ENCODE measurements around the gene ADAMTSL3. TPM values are rescaled to one million over a fixed set of nuclear protein-coding genes. Genes with fewer than 3 reads are reported as not detected.

The ADAMTSL3 gene
- total RNA-seq, 1 donor from 2014 or later = 0.32 TPM

GRCh38 chr15:83656192-83656591, 2.3 kb downstream of the ADAMTSL3 start:
- DNase-seq = no peak
- Mint-ChIP-seq H3K9me3 (ENCODE audit: unreplicated experiment) (no peaks in the 10 kb centered on the region), H3K27ac (ENCODE audit: unreplicated experiment) (no peak overlapping the region), H3K4me3 (ENCODE audit: unreplicated experiment) (no peak overlapping the region), H3K27me3 (ENCODE audit: unreplicated experiment) (peaks cover 16% of the 10 kb centered on the region), H3K36me3 (ENCODE audit: unreplicated experiment) (no peaks in the 10 kb centered on the region), H3K4me1 (ENCODE audit: low read depth, unreplicated experiment) (no peaks in the 10 kb centered on the region)
- no peak for TF ChIP-seq CTCF (IDR thresholded peaks at IDR 0.05; ENCODE audit: partially characterized antibody, unreplicated experiment)

DNA sequence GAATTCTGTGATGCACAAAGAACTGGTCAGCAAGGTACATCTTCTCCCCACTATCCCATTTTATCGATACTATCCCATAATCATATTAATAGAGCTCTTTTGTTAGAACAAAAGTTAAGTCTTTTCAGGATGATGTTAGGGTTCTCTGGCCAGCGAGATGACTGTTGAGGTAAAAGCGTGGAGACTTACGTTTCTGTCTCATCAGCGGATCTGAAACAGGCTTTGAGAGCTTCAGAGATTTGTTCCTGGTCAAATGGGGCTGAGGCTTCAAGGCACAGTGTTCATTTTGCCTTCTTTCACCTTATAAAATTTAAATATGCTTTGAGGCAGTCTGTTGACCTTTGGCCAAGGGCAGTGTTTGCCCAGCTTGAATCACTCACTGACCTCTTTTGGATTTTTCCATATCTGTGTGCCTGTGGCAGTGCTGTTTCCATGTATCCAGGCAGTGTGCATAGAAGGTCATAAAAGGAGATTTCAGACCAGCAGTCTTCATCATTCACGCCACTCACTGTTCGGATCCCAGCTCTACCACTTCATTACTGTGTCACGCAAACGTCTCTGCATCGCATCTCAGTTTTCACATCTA, 3.1 kb downstream of the ADAMTSL3 start:
- Mint-ChIP-seq H3K4me3 (ENCODE audit: unreplicated experiment) (no peak overlapping the region), H3K36me3 (ENCODE audit: unreplicated experiment) (no peaks in the 10 kb centered on the region), H3K9me3 (ENCODE audit: unreplicated experiment) (no peaks in the 10 kb centered on the region), H3K27me3 (ENCODE audit: unreplicated experiment) (peaks cover 12% of the 10 kb centered on the region), H3K4me1 (ENCODE audit: low read depth, unreplicated experiment) (no peaks in the 10 kb centered on the region), H3K27ac (ENCODE audit: unreplicated experiment) (no peak overlapping the region)
- TF ChIP-seq CTCF (IDR thresholded peaks at IDR 0.05; ENCODE audit: partially characterized antibody, unreplicated experiment) = no peak
- DNase-seq = no peak

- Mint-ChIP-seq H3K27me3 (ENCODE audit: unreplicated experiment) (peaks cover 10% of the 10 kb centered on the region), H3K4me3 (ENCODE audit: unreplicated experiment) (no peak overlapping the region), H3K27ac (ENCODE audit: unreplicated experiment) (no peak overlapping the region), H3K9me3 (ENCODE audit: unreplicated experiment) (no peaks in the 10 kb centered on the region), H3K36me3 (ENCODE audit: unreplicated experiment) (no peaks in the 10 kb centered on the region), H3K4me1 (ENCODE audit: low read depth, unreplicated experiment) (no peaks in the 10 kb centered on the region)
- no peak for DNase-seq
- TF ChIP-seq CTCF (IDR thresholded peaks at IDR 0.05; ENCODE audit: partially characterized antibody, unreplicated experiment) = peak; percentile 17
Observed at GRCh38 chr15:83657549-83657948, 3.6 kb downstream of the ADAMTSL3 start.

- no peak for TF ChIP-seq CTCF (IDR thresholded peaks at IDR 0.05; ENCODE audit: partially characterized antibody, unreplicated experiment)
- Mint-ChIP-seq H3K4me3 (ENCODE audit: unreplicated experiment) (no peak overlapping the region), H3K9me3 (ENCODE audit: unreplicated experiment) (no peaks in the 10 kb centered on the region), H3K27me3 (ENCODE audit: unreplicated experiment) (peaks cover 4% of the 10 kb centered on the region), H3K27ac (ENCODE audit: unreplicated experiment) (no peak overlapping the region), H3K36me3 (ENCODE audit: unreplicated experiment) (no peaks in the 10 kb centered on the region), H3K4me1 (ENCODE audit: low read depth, unreplicated experiment) (no peaks in the 10 kb centered on the region)
- no peak for DNase-seq
Observed at GRCh38 chr15:83658430-83659416, 4.8 kb downstream of the ADAMTSL3 start.

DNA sequence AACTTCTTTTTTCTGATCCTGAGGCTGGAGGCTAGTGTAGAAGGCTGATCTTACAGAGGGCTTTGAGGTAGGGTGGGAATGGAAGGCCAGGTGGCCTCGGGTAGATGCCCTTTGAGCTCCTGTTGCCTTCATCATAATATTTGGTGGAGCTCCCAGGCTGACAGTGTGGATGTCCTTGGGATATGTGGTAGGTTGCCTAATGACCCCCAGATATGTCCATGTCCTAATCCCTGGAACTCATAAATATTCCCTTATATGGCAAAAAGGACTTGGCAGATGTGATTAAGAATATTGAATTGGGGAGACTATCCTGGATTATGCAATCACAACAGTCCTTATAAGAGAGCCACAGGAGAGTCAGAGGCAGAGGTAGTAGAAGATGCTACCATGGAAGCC, 5.5 kb downstream of the ADAMTSL3 start:
- Mint-ChIP-seq H3K27me3 (ENCODE audit: unreplicated experiment) (peaks cover 4% of the 10 kb centered on the region), H3K27ac (ENCODE audit: unreplicated experiment) (no peak overlapping the region)
- no peak for TF ChIP-seq CTCF (IDR thresholded peaks at IDR 0.05; ENCODE audit: partially characterized antibody, unreplicated experiment)

More for the DNA sequence above, 5.5 kb downstream of the ADAMTSL3 start:
- Mint-ChIP-seq H3K4me3 (ENCODE audit: unreplicated experiment) (no peak overlapping the region), H3K4me1 (ENCODE audit: low read depth, unreplicated experiment) (no peaks in the 10 kb centered on the region), H3K36me3 (ENCODE audit: unreplicated experiment) (no peaks in the 10 kb centered on the region), H3K9me3 (ENCODE audit: unreplicated experiment) (no peaks in the 10 kb centered on the region)
- no peak for DNase-seq

Data from glutamatergic neuron (in vitro differentiated cells).